Activated CD4-positive, alpha-beta memory T cell treated with anti-CD3 and anti-CD28 coated beads, Interleukin-2, amount 10 ng/mL, durations not matched to agents 7 days and 5 days (primary cell): ENCODE results near the gene NRP1. TPM values are rescaled to one million over a fixed set of nuclear protein-coding genes. Genes with fewer than 3 reads are reported as not detected.

Source experiments
- CTCF ChIA-PET: fragments of 350-600 bp; sonication (Branson Sonifier 250); formaldehyde crosslinking; loops from one replicate; lab custom pipeline; 2021; ENCODE audit warnings: antibody characterized with exemption, inconsistent platforms; lab: Charles Lee
- POLR2A ChIA-PET: fragments of 350-600 bp; sonication (Branson Sonifier 250); formaldehyde crosslinking; loops from one replicate; lab custom pipeline; 2021; ENCODE audit warnings: antibody characterized with exemption; lab: Charles Lee
- DNase-seq: peaks from one replicate; pipeline ENCODE4 v3.0.0-alpha.2; 2020
- H3K27ac Mint-ChIP-seq: one replicate; pipeline ENCODE4 v1.8.0; 2021; ENCODE audit warnings: mild to moderate bottlenecking, mixed read lengths
- H3K27me3 Mint-ChIP-seq: one replicate; pipeline ENCODE4 v1.8.0; 2021; ENCODE audit warnings: mixed read lengths
- H3K36me3 Mint-ChIP-seq: one replicate; pipeline ENCODE4 v1.8.0; 2021; ENCODE audit warnings: low read depth, mixed read lengths
- H3K4me1 Mint-ChIP-seq: one replicate; pipeline ENCODE4 v1.8.0; 2021; ENCODE audit warnings: mixed read lengths
- H3K4me3 Mint-ChIP-seq: one replicate; pipeline ENCODE4 v1.8.0; 2021; ENCODE audit warnings: mild to moderate bottlenecking, mixed read lengths
- H3K9me3 Mint-ChIP-seq: one replicate; pipeline ENCODE4 v1.8.0; 2021; ENCODE audit warnings: mixed read lengths
- total RNA-seq, 2 experiments: library from RNA; stranded (reverse); gene quantifications; one replicate each; pipeline ENCODE4 v1.2.3, GENCODE V29; 2021

NRP1 gene
- total RNA-seq, 2 experiments from 2014 or later = 2.0 to 2.6 TPM

- Mint-ChIP-seq H3K27ac (no peak overlapping the region), H3K4me3 (no peak overlapping the region), H3K36me3 (no peaks in the 10 kb centered on the region), H3K27me3 (no peaks in the 10 kb centered on the region), H3K9me3 (no peaks in the 10 kb centered on the region), H3K4me1 (no peaks in the 10 kb centered on the region)
- POLR2A ChIA-PET = no interaction called here
- CTCF ChIA-PET = no interaction called here
- no peak for DNase-seq
Measured at GRCh38 chr10:33291053-33291592, 43.3 kb downstream of the NRP1 start.

GRCh38 chr10:33290321-33291052 lies 44.0 kb downstream of the NRP1 start:
- no peak overlapping the region for H3K4me3 Mint-ChIP-seq
- CTCF ChIA-PET = no interaction called here

GRCh38 chr10:33289776-33290175 lies 44.7 kb downstream of the NRP1 start:
- H3K27me3 Mint-ChIP-seq = peaks cover 8% of the 10 kb centered on the region
- CTCF ChIA-PET = no interaction called here

More at GRCh38 chr10:33290321-33291052, 44.0 kb downstream of the NRP1 start:
- H3K9me3 Mint-ChIP-seq = no peaks in the 10 kb centered on the region
- H3K36me3 Mint-ChIP-seq = no peaks in the 10 kb centered on the region
- no peak for DNase-seq
- H3K27me3 Mint-ChIP-seq = peaks cover 3% of the 10 kb centered on the region
- no peak overlapping the region for H3K27ac Mint-ChIP-seq
- no peaks in the 10 kb centered on the region for H3K4me1 Mint-ChIP-seq
- POLR2A ChIA-PET = interaction anchor here (0.6 kb wide), 1 partner anchor 235 kb away, joined by 3 read pairs; no protein-coding TSS in a partner anchor

GRCh38 chr10:33288127-33288526 lies 46.3 kb downstream of the NRP1 start:
- H3K4me1 Mint-ChIP-seq = no peaks in the 10 kb centered on the region
- POLR2A ChIA-PET = no interaction called here
- H3K36me3 Mint-ChIP-seq = no peaks in the 10 kb centered on the region
- CTCF ChIA-PET = no interaction called here
- H3K9me3 Mint-ChIP-seq = no peaks in the 10 kb centered on the region
- DNase-seq = no peak
- peaks cover 15% of the 10 kb centered on the region for H3K27me3 Mint-ChIP-seq
- no peak overlapping the region for H3K27ac Mint-ChIP-seq
- no peak overlapping the region for H3K4me3 Mint-ChIP-seq

More at GRCh38 chr10:33289776-33290175, 44.7 kb downstream of the NRP1 start:
- no peaks in the 10 kb centered on the region for H3K36me3 Mint-ChIP-seq
- no peak overlapping the region for H3K4me3 Mint-ChIP-seq
- no peak for DNase-seq
- no peaks in the 10 kb centered on the region for H3K4me1 Mint-ChIP-seq
- H3K9me3 Mint-ChIP-seq = no peaks in the 10 kb centered on the region
- POLR2A ChIA-PET = interaction anchor here (0.6 kb wide), 1 partner anchor 235 kb away, joined by 3 read pairs; no protein-coding TSS in a partner anchor
- no peak overlapping the region for H3K27ac Mint-ChIP-seq

GRCh38 chr10:33287112-33287511 lies 47.4 kb downstream of the NRP1 start:
- ChIA-PET POLR2A (no interaction called here), CTCF (no interaction called here)
- no peak overlapping the region for H3K4me3 Mint-ChIP-seq
- H3K27ac Mint-ChIP-seq = no peak overlapping the region
- H3K27me3 Mint-ChIP-seq = peaks cover 18% of the 10 kb centered on the region
- H3K4me1 Mint-ChIP-seq = no peaks in the 10 kb centered on the region
- H3K9me3 Mint-ChIP-seq = no peaks in the 10 kb centered on the region
- H3K36me3 Mint-ChIP-seq = no peaks in the 10 kb centered on the region
- no peak for DNase-seq

GRCh38 chr10:33286157-33286934 lies 48.1 kb downstream of the NRP1 start:
- H3K27ac Mint-ChIP-seq = no peak overlapping the region
- CTCF ChIA-PET = no interaction called here
- no peak overlapping the region for H3K4me3 Mint-ChIP-seq

GRCh38 chr10:33284945-33285344 lies 49.5 kb downstream of the NRP1 start:
- H3K27ac Mint-ChIP-seq = no peak overlapping the region
- ChIA-PET POLR2A (no interaction called here), CTCF (no interaction called here)
- no peak for DNase-seq
- no peaks in the 10 kb centered on the region for H3K9me3 Mint-ChIP-seq
- H3K27me3 Mint-ChIP-seq = peaks cover 27% of the 10 kb centered on the region
- H3K4me3 Mint-ChIP-seq = no peak overlapping the region
- no peaks in the 10 kb centered on the region for H3K36me3 Mint-ChIP-seq
- no peaks in the 10 kb centered on the region for H3K4me1 Mint-ChIP-seq

More at GRCh38 chr10:33286157-33286934, 48.1 kb downstream of the NRP1 start:
- Mint-ChIP-seq H3K4me1 (no peaks in the 10 kb centered on the region), H3K9me3 (no peaks in the 10 kb centered on the region), H3K27me3 (peaks cover 21% of the 10 kb centered on the region), H3K36me3 (no peaks in the 10 kb centered on the region)
- no peak for DNase-seq
- POLR2A ChIA-PET = no interaction called here

GRCh38 chr10:33279811-33280602 lies 54.5 kb downstream of the NRP1 start:
- no peak for DNase-seq
- H3K27me3 Mint-ChIP-seq = peaks cover 29% of the 10 kb centered on the region
- CTCF ChIA-PET = no interaction called here
- H3K36me3 Mint-ChIP-seq = no peaks in the 10 kb centered on the region
- POLR2A ChIA-PET = no interaction called here
- H3K4me1 Mint-ChIP-seq = no peaks in the 10 kb centered on the region
- H3K27ac Mint-ChIP-seq = no peak overlapping the region
- no peaks in the 10 kb centered on the region for H3K9me3 Mint-ChIP-seq
- no peak overlapping the region for H3K4me3 Mint-ChIP-seq

- Mint-ChIP-seq H3K36me3 (no peaks in the 10 kb centered on the region), H3K27me3 (peaks cover 33% of the 10 kb centered on the region), H3K27ac (no peak overlapping the region), H3K4me3 (no peak overlapping the region), H3K9me3 (no peaks in the 10 kb centered on the region), H3K4me1 (no peaks in the 10 kb centered on the region)
- POLR2A ChIA-PET = no interaction called here
- CTCF ChIA-PET = no interaction called here
- DNase-seq = no peak
Measured at GRCh38 chr10:33279276-33279675, 55.2 kb downstream of the NRP1 start.

GRCh38 chr10:33278198-33278597 lies 56.3 kb downstream of the NRP1 start:
- Mint-ChIP-seq H3K27me3 (peaks cover 33% of the 10 kb centered on the region), H3K4me1 (no peaks in the 10 kb centered on the region), H3K4me3 (no peak overlapping the region), H3K9me3 (no peaks in the 10 kb centered on the region), H3K27ac (no peak overlapping the region), H3K36me3 (no peaks in the 10 kb centered on the region)
- CTCF ChIA-PET = no interaction called here
- DNase-seq = no peak
- POLR2A ChIA-PET = no interaction called here

GRCh38 chr10:33277135-33277536 lies 57.3 kb downstream of the NRP1 start:
- H3K4me1 Mint-ChIP-seq = no peaks in the 10 kb centered on the region
- H3K36me3 Mint-ChIP-seq = no peaks in the 10 kb centered on the region
- H3K9me3 Mint-ChIP-seq = no peaks in the 10 kb centered on the region
- peaks cover 34% of the 10 kb centered on the region for H3K27me3 Mint-ChIP-seq
- POLR2A ChIA-PET = no interaction called here
- DNase-seq = no peak
- CTCF ChIA-PET = no interaction called here
- no peak overlapping the region for H3K4me3 Mint-ChIP-seq
- no peak overlapping the region for H3K27ac Mint-ChIP-seq

GRCh38 chr10:33276282-33276923 lies 58.1 kb downstream of the NRP1 start:
- no peak overlapping the region for H3K4me3 Mint-ChIP-seq
- H3K4me1 Mint-ChIP-seq = no peaks in the 10 kb centered on the region
- H3K27ac Mint-ChIP-seq = no peak overlapping the region
- POLR2A ChIA-PET = no interaction called here
- DNase-seq = no peak
- H3K9me3 Mint-ChIP-seq = no peaks in the 10 kb centered on the region
- CTCF ChIA-PET = no interaction called here
- peaks cover 37% of the 10 kb centered on the region for H3K27me3 Mint-ChIP-seq
- H3K36me3 Mint-ChIP-seq = no peaks in the 10 kb centered on the region
